Left ventricle myocardium inferior (tissue), 1 donor: ENCODE measurements around the gene LPO. TPM values are rescaled to one million over a fixed set of nuclear protein-coding genes. Genes with fewer than 3 reads are reported as not detected.

Experiments used
- DNase-seq: peaks from one replicate; pipeline ENCODE4 v3.0.0-alpha.2; 2020
- H3K27ac ChIP-seq: fragments of 200-600 bp; replicated peaks from 2 replicates; pipeline ENCODE4 v1.8.0; 2021
- H3K27me3 ChIP-seq: fragments of 200-600 bp; 2 replicates; pipeline ENCODE4 v1.8.0; 2021; ENCODE audit warnings: low read depth
- H3K36me3 ChIP-seq: fragments of 200-600 bp; 2 replicates; pipeline ENCODE4 v1.8.0; 2021
- H3K4me1 ChIP-seq: fragments of 200-600 bp; 2 replicates; pipeline ENCODE4 v1.8.0; 2021
- H3K4me3 ChIP-seq: fragments of 200-600 bp; 2 replicates; pipeline ENCODE4 v1.8.0; 2021; ENCODE audit warnings: mild to moderate bottlenecking, moderate library complexity
- H3K9me3 ChIP-seq: fragments of 200-600 bp; replicated peaks from 2 replicates; pipeline ENCODE4 v1.8.0; 2021
- CTCF ChIP-seq: fragments of 200-600 bp; IDR thresholded peaks from 2 replicates; pipeline ENCODE4 v1.8.0; 2021; ENCODE audit warnings: antibody characterized with exemption, mild to moderate bottlenecking, borderline replicate concordance
- intact Hi-C: fragments of 100-400 bp; cut with micrococcal nuclease; formaldehyde crosslinking; loops from one replicate; pipeline ENCODE4 v1.11.0; 2022
- total RNA-seq: library from RNA; stranded (reverse); fragmentation: NEBNext Ultra II Directional; extraction: Animal tissue kit (Norgen Biotek cat#: 25700); gene quantifications from one replicate; pipeline ENCODE4 v1.2.1, GENCODE V29; 2021
- donor health status: DM: no; HTN: yes; CAD: no; lungs with severe emphysema.

LPO gene
- total RNA-seq, 1 donor from 2014 or later = not detected

GRCh38 chr17:58217766-58218165 is 20.6 kb upstream of the LPO start:
- Histone ChIP-seq H3K4me1 (peaks cover 17% of the 10 kb centered on the region), H3K36me3 (peaks cover 39% of the 10 kb centered on the region), H3K27me3 (peaks cover 8% of the 10 kb centered on the region), H3K9me3 (no peaks in the 10 kb centered on the region), H3K27ac (no peak overlapping the region), H3K4me3 (no peak overlapping the region)
- intact Hi-C loops = no loop called here
- TF ChIP-seq CTCF = no peak
- no peak for DNase-seq

- H3K27me3 ChIP-seq = peaks cover 14% of the 10 kb centered on the region
- TF ChIP-seq CTCF = peak; percentile 84
- H3K36me3 ChIP-seq = peaks cover 24% of the 10 kb centered on the region
- H3K4me3 ChIP-seq = peak within 1 kb of the TSS; percentile 82
- H3K9me3 ChIP-seq = no peaks in the 10 kb centered on the region
- intact Hi-C loops = no loop called here
- peaks cover 17% of the 10 kb centered on the region for H3K4me1 ChIP-seq
- peak within 1 kb of the TSS; percentile 84 for H3K27ac ChIP-seq
- peak; percentile 95 for DNase-seq
Observed at GRCh38 chr17:58219007-58219788, 19.2 kb upstream of the LPO start, which contains the start of gene MKS1. Gene MKS1, minus strand, starts transcription at chr17:58219255. Its CDS starts 25 bp downstream, at chr17:58219230.

GRCh38 chr17:58219789-58220183 is 18.6 kb upstream of the LPO start:
- Histone ChIP-seq H3K4me3 (peak overlapping the region; percentile 82), H3K27me3 (peaks cover 14% of the 10 kb centered on the region), H3K9me3 (no peaks in the 10 kb centered on the region), H3K27ac (peak overlapping the region; percentile 84), H3K36me3 (peaks cover 18% of the 10 kb centered on the region), H3K4me1 (peaks cover 17% of the 10 kb centered on the region)
- intact Hi-C loops = no loop called here
- no peak for DNase-seq
- TF ChIP-seq CTCF = no peak

- no peak overlapping the region for H3K4me3 ChIP-seq
- intact Hi-C loops = no loop called here
- H3K27me3 ChIP-seq = peaks cover 43% of the 10 kb centered on the region
- no peaks in the 10 kb centered on the region for H3K9me3 ChIP-seq
- H3K4me1 ChIP-seq = peaks cover 8% of the 10 kb centered on the region
- H3K36me3 ChIP-seq = no peaks in the 10 kb centered on the region
- no peak for DNase-seq
- TF ChIP-seq CTCF = no peak
- no peak overlapping the region for H3K27ac ChIP-seq
Observed at GRCh38 chr17:58224315-58224714, 14.1 kb upstream of the LPO start.

- intact Hi-C loops = no loop called here
- Histone ChIP-seq H3K9me3 (no peaks in the 10 kb centered on the region), H3K4me3 (no peak overlapping the region), H3K27ac (no peak overlapping the region), H3K27me3 (peaks cover 68% of the 10 kb centered on the region), H3K4me1 (no peaks in the 10 kb centered on the region), H3K36me3 (no peaks in the 10 kb centered on the region)
- no peak for DNase-seq
- no peak for TF ChIP-seq CTCF
Observed at GRCh38 chr17:58227733-58228132, 10.7 kb upstream of the LPO start.
